SK-N-SH (cell line): ENCODE results near the gene TACC2. TPM values are rescaled to one million over a fixed set of nuclear protein-coding genes. Genes with fewer than 3 reads are reported as not detected.

Experiments used
- CTCF ChIA-PET: fragments of 300-600, 350-600 bp; formaldehyde crosslinking; extraction: SDS; loops from one replicate; lab custom pipeline; 2021; lab: Yijun Ruan, JAX
- POLR2A ChIA-PET: fragments of 350-600 bp; sonication (Branson Sonifier 250); formaldehyde crosslinking; extraction: SDS; loops from one replicate; lab custom pipeline; 2020; ENCODE audit warnings: antibody characterized with exemption, inconsistent platforms; lab: Yijun Ruan, JAX
- DNase-seq: peaks from one replicate; pipeline ENCODE4 v3.0.0; 2012
- H2AFZ ChIP-seq: fragments of 200-600 bp; sonication (generic); 2 replicates; pipeline ENCODE4 v1.8.1; 2016; ENCODE audit warnings: antibody characterized with exemption, mild to moderate bottlenecking, low read depth
- H3F3A ChIP-seq: fragments of 200-600 bp; sonication (generic); replicated peaks from 2 replicates; pipeline ENCODE3; 2016; ENCODE audit warnings: antibody characterized with exemption, mild to moderate bottlenecking; ENCODE audit not compliant: insufficient read depth
- H3K27ac ChIP-seq, 2 experiments: fragments of 200-500 bp in 1 of 2; fragments of 200-600 bp in 1 of 2; sonication (Bioruptor generic) in 1 of 2; sonication (generic), shearing (Covaris generic) in 1 of 2; 2 replicates each; pipeline versions ENCODE4 v1.5.1 to v1.6.1; 2014 to 2016; ENCODE audit warnings: low read depth in 2 of 2, inconsistent platforms in 1 of 2, low read length in 1 of 2, mild to moderate bottlenecking in 1 of 2, mixed read lengths in 1 of 2
- H3K27me3 ChIP-seq: fragments of 200-600 bp; sonication (generic), shearing (Covaris generic); 2 replicates; pipeline ENCODE4 v1.6.1; 2016; ENCODE audit warnings: mixed run types; ENCODE audit not compliant: insufficient read depth
- H3K36me3 ChIP-seq, 2 experiments: fragments of 200-500 bp in 1 of 2; fragments of 200-600 bp in 1 of 2; sonication (Bioruptor generic) in 1 of 2; sonication (generic) in 1 of 2; replicated peaks in 1 of 2; 2 replicates each; pipeline versions ENCODE3 to v1.5.1; 2014 to 2016; ENCODE audit warnings: low read length in 1 of 2, mild to moderate bottlenecking in 1 of 2; ENCODE audit not compliant: insufficient read depth in 2 of 2, control insufficient read depth in 1 of 2
- H3K4me1 ChIP-seq, 2 experiments: fragments of 200-500 bp in 1 of 2; fragments of 200-600 bp in 1 of 2; sonication (Bioruptor generic) in 1 of 2; sonication (generic), shearing (Covaris generic) in 1 of 2; 2 replicates each; pipeline versions ENCODE4 v1.5.1 to v1.6.1; 2014 to 2016; ENCODE audit warnings: low read depth in 1 of 2, low read length in 1 of 2, mixed run types in 1 of 2; ENCODE audit not compliant: insufficient read depth in 2 of 2, control insufficient read depth in 1 of 2
- H3K4me2 ChIP-seq: fragments of 200-600 bp; sonication (generic), shearing (Covaris generic); 2 replicates; pipeline ENCODE4 v1.6.1; 2017; ENCODE audit warnings: mixed run types
- H3K4me3 ChIP-seq, 2 experiments: fragments of 200-500 bp in 1 of 2; fragments of 200-600 bp in 1 of 2; sonication (Bioruptor generic) in 1 of 2; sonication (generic), shearing (Covaris generic) in 1 of 2; 2 replicates each; pipeline versions ENCODE4 v1.5.1 to v1.8.1; 2014 to 2016; ENCODE audit warnings: low read depth in 2 of 2, inconsistent platforms in 1 of 2, low read length in 1 of 2, mild to moderate bottlenecking in 1 of 2, mixed read lengths in 1 of 2, moderate library complexity in 1 of 2
- H3K79me2 ChIP-seq: fragments of 200-600 bp; sonication (generic); 2 replicates; pipeline ENCODE4 v1.8.1; 2017; ENCODE audit warnings: mild to moderate bottlenecking; ENCODE audit not compliant: insufficient read depth
- H3K9ac ChIP-seq: fragments of 200-600 bp; sonication (generic); 2 replicates; pipeline ENCODE4 v1.6.1; 2017; ENCODE audit warnings: mixed run types
- H3K9me2 ChIP-seq: fragments of 200-600 bp; sonication (generic); 2 replicates; pipeline ENCODE4 v1.6.1; 2017; ENCODE audit warnings: mixed run types
- H3K9me3 ChIP-seq: fragments of 200-600 bp; sonication (generic); 2 replicates; pipeline ENCODE4 v1.6.1; 2017; ENCODE audit warnings: mixed run types, mild to moderate bottlenecking, moderate library complexity
- H4K20me1 ChIP-seq: fragments of 200-600 bp; sonication (generic); 2 replicates; pipeline ENCODE4 v1.6.1; 2017; ENCODE audit warnings: mild to moderate bottlenecking, mixed run types; ENCODE audit not compliant: insufficient read depth
- ELF1 ChIP-seq: IDR thresholded peaks from 2 replicates; pipeline ENCODE4 v1.4.0; 2012
- EZH2phosphoT487 ChIP-seq: fragments of 200-600 bp; sonication (generic); IDR thresholded peaks from 2 replicates; pipeline ENCODE4 v1.6.1; 2017; ENCODE audit warnings: low read depth, mixed run types, mild to moderate bottlenecking, antibody characterized with exemption, moderate library complexity, borderline replicate concordance
- GATA2 ChIP-seq: sonication (generic); formaldehyde crosslinking; IDR thresholded peaks from 2 replicates; pipeline ENCODE4 v1.5.0; 2020; ENCODE audit warnings: mild to moderate bottlenecking, missing genetic modification reagents
- NRF1 ChIP-seq: IDR thresholded peaks from 2 replicates; pipeline ENCODE4 v1.6.1; 2012; ENCODE audit warnings: low read depth, mild to moderate bottlenecking, low read length
- PBX3 ChIP-seq: IDR thresholded peaks from 2 replicates; pipeline ENCODE4; 2012
- POLR2AphosphoS5 ChIP-seq: IDR thresholded peaks from 2 replicates; pipeline ENCODE4 v1.6.1; 2012; ENCODE audit warnings: low read depth, low read length
- RAD21 ChIP-seq: IDR thresholded peaks from 2 replicates; pipeline ENCODE4 v1.6.1; 2012; ENCODE audit warnings: mild to moderate bottlenecking, low read length
- RCOR1 ChIP-seq: fragments of 150-350 bp; IDR thresholded peaks from 2 replicates; pipeline ENCODE4 v1.6.1; 2017; ENCODE audit warnings: antibody characterized with exemption, low read length
- SMC3 ChIP-seq: IDR thresholded peaks from 2 replicates; pipeline ENCODE4 v1.6.1; 2012; ENCODE audit warnings: low read depth, low read length, improper control_type of control experiment
- TAF1 ChIP-seq: IDR thresholded peaks from 2 replicates; pipeline ENCODE4 v1.6.1; 2012; ENCODE audit warnings: low read depth, mild to moderate bottlenecking, low read length, moderate library complexity, borderline replicate concordance
- TCF12 ChIP-seq: IDR thresholded peaks from 2 replicates; pipeline ENCODE4 v1.4.0; 2012
- TEAD4 ChIP-seq: IDR thresholded peaks from 2 replicates; pipeline ENCODE4 v1.4.0; 2012; ENCODE audit warnings: mild to moderate bottlenecking, borderline replicate concordance; ENCODE audit not compliant: insufficient read depth
- YY1 ChIP-seq: IDR thresholded peaks from 2 replicates; pipeline ENCODE4 v1.4.0; 2012; ENCODE audit warnings: low read depth, mild to moderate bottlenecking
- ZBTB33 ChIP-seq: IDR thresholded peaks from 2 replicates; pipeline ENCODE4 v1.4.0; 2012; ENCODE audit warnings: low read depth, borderline replicate concordance
- WGBS: methylation state at CpG from one replicate; pipeline ENCODE4 v1.1.6; 2017; ENCODE audit warnings: low lambda C conversion rate; 5-methylcytosine and 5-hydroxymethylcytosine counted together
- polyA plus RNA-seq, 3 experiments: library from polyadenylated mRNA; depleted of rRNA; stranded (reverse); fragments of >200 nt; gene quantifications; 2 replicates each; pipeline ENCODE4 v1.2.3, GENCODE V29; 2012
- TF ChIP-seq, protein P1 (sequence below): fragments of 200-600 bp; sonication (generic); IDR thresholded peaks from 2 replicates; pipeline ENCODE4 v1.6.1; 2017; ENCODE audit warnings: antibody characterized with exemption, mild to moderate bottlenecking, moderate library complexity

TACC2 gene
- polyA plus RNA-seq, 1 of the 3 experiments (the other 2 are of a cell fraction) = 8.8 TPM

GRCh38 chr10:122249303-122249850 is 260.4 kb downstream of the TACC2 start:
- no peak for TF ChIP-seq YY1
- no peak for TF ChIP-seq ELF1
- no peak for TF ChIP-seq PBX3
- no peak for TF ChIP-seq POLR2AphosphoS5
- TF ChIP-seq TAF1 = no peak
- no peak for TF ChIP-seq GATA2 (CRISPR knock-in tag)
- TF ChIP-seq TEAD4 = no peak
- no peak for TF ChIP-seq RCOR1
- TF ChIP-seq SMC3 = no peak
- no peak for TF ChIP-seq TCF12
- no peak for TF ChIP-seq RAD21
- TF ChIP-seq NRF1 = no peak
- no peak for TF ChIP-seq ZBTB33
- no peak for TF ChIP-seq EZH2phosphoT487
- TF ChIP-seq, protein P1, sequence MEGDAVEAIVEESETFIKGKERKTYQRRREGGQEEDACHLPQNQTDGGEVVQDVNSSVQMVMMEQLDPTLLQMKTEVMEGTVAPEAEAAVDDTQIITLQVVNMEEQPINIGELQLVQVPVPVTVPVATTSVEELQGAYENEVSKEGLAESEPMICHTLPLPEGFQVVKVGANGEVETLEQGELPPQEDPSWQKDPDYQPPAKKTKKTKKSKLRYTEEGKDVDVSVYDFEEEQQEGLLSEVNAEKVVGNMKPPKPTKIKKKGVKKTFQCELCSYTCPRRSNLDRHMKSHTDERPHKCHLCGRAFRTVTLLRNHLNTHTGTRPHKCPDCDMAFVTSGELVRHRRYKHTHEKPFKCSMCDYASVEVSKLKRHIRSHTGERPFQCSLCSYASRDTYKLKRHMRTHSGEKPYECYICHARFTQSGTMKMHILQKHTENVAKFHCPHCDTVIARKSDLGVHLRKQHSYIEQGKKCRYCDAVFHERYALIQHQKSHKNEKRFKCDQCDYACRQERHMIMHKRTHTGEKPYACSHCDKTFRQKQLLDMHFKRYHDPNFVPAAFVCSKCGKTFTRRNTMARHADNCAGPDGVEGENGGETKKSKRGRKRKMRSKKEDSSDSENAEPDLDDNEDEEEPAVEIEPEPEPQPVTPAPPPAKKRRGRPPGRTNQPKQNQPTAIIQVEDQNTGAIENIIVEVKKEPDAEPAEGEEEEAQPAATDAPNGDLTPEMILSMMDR = no peak
- CTCF ChIA-PET = interaction anchor here (1.0 to 1.1 kb wide), 2 partner anchors 18 to 107 kb away, joined by 3 to 4 read pairs; no protein-coding TSS in a partner anchor
- no peaks in the 10 kb centered on the region for H4K20me1 ChIP-seq
- no peaks in the 10 kb centered on the region for H3K9me3 ChIP-seq
- POLR2A ChIA-PET = no interaction called here
- H3K9ac ChIP-seq = no peak overlapping the region
- no peak overlapping the region for H3K4me2 ChIP-seq
- H3K9me2 ChIP-seq = no peaks in the 10 kb centered on the region
- H3K4me3 ChIP-seq = no peak overlapping the region
- no peak for DNase-seq
- 89% methylated on average over 10 of the region's 11 CpGs for WGBS
- peaks cover 0 to 2% of the 10 kb centered on the region in 2 experiments; a peak in 2 of 4 replicates for H3K4me1 ChIP-seq
- no peaks in the 10 kb centered on the region for H3K79me2 ChIP-seq
- no peaks in the 10 kb centered on the region for H3F3A ChIP-seq
- no peak overlapping the region for H3K27ac ChIP-seq
- H3K36me3 ChIP-seq = peaks cover 4 to 6% of the 10 kb centered on the region in 2 experiments
- H3K27me3 ChIP-seq = no peaks in the 10 kb centered on the region
- H2AFZ ChIP-seq = no peak overlapping the region
